Measurements from ENCODE around the gene TXNDC17.

TXNDC17 gene

GRCh38 chr17:6626616-6627015 is 14.2 kb upstream of the TXNDC17 start:
- H3K36me3 ChIP-seq (ENCODE audit: low read length), result no peaks in the 10 kb centered on the region
- TF ChIP-seq CTCF (IDR thresholded peaks at IDR 0.05; ENCODE audit: insufficient read depth, low read length, poor library complexity, severe bottlenecking), result no peak
- no peak for TF ChIP-seq EZH2phosphoT487 (conservative IDR thresholded peaks at IDR 0.05; ENCODE audit: low read length)
- H3K27ac ChIP-seq (ENCODE audit: low read depth, low read length), result no peak overlapping the region

GRCh38 chr17:6627019-6627418 is 13.8 kb upstream of the TXNDC17 start:
- H3K79me2 ChIP-seq (ENCODE audit: insufficient read depth, low read length), result no peaks in the 10 kb centered on the region
- H3K27ac ChIP-seq (ENCODE audit: low read depth, low read length), result no peak overlapping the region
- H3K9me2 ChIP-seq (replicated peaks; ENCODE audit: insufficient read depth, low read length), result no peaks in the 10 kb centered on the region
- H3K27me3 ChIP-seq (ENCODE audit: low read length), result no peaks in the 10 kb centered on the region
- no peak overlapping the region for H3K9ac ChIP-seq (ENCODE audit: low read length)
- TF ChIP-seq EZH2phosphoT487 (conservative IDR thresholded peaks at IDR 0.05; ENCODE audit: low read length) (no peak), CTCF (IDR thresholded peaks at IDR 0.05; ENCODE audit: insufficient read depth, low read length, poor library complexity, severe bottlenecking) (no peak)
- no peak overlapping the region for H3K4me2 ChIP-seq (ENCODE audit: low read depth, low read length, poor library complexity, severe bottlenecking)
- no peak overlapping the region for H2AFZ ChIP-seq (ENCODE audit: low read depth, low read length, severe bottlenecking)
- H3K36me3 ChIP-seq (ENCODE audit: low read length), result no peaks in the 10 kb centered on the region
- no peaks in the 10 kb centered on the region for H3F3A ChIP-seq (ENCODE audit: insufficient read depth)
- no peaks in the 10 kb centered on the region for H3K9me3 ChIP-seq (ENCODE audit: insufficient read depth, low read length)
- H4K20me1 ChIP-seq (ENCODE audit: low read depth, low read length), result no peaks in the 10 kb centered on the region
- H3K4me3 ChIP-seq (ENCODE audit: insufficient read depth, low read length, poor library complexity, severe bottlenecking), result no peak overlapping the region

More at GRCh38 chr17:6626616-6627015, 14.2 kb upstream of the TXNDC17 start:
- Histone ChIP-seq H3K79me2 (ENCODE audit: insufficient read depth, low read length) (no peaks in the 10 kb centered on the region), H3F3A (ENCODE audit: insufficient read depth) (no peaks in the 10 kb centered on the region), H3K9me3 (ENCODE audit: insufficient read depth, low read length) (no peaks in the 10 kb centered on the region), H2AFZ (ENCODE audit: low read depth, low read length, severe bottlenecking) (no peak overlapping the region), H3K9me2 (replicated peaks; ENCODE audit: insufficient read depth, low read length) (no peaks in the 10 kb centered on the region), H3K4me3 (ENCODE audit: insufficient read depth, low read length, poor library complexity, severe bottlenecking) (no peak overlapping the region), H3K9ac (ENCODE audit: low read length) (no peak overlapping the region), H3K27me3 (ENCODE audit: low read length) (no peaks in the 10 kb centered on the region), H3K4me2 (ENCODE audit: low read depth, low read length, poor library complexity, severe bottlenecking) (no peak overlapping the region), H4K20me1 (ENCODE audit: low read depth, low read length) (no peaks in the 10 kb centered on the region)

GRCh38 chr17:6630390-6630789 is 10.5 kb upstream of the TXNDC17 start:
- Histone ChIP-seq H3K4me2 (ENCODE audit: low read depth, low read length, poor library complexity, severe bottlenecking) (no peak overlapping the region), H3K9ac (ENCODE audit: low read length) (no peak overlapping the region), H3K27ac (ENCODE audit: low read depth, low read length) (no peak overlapping the region), H4K20me1 (ENCODE audit: low read depth, low read length) (no peaks in the 10 kb centered on the region), H3K27me3 (ENCODE audit: low read length) (no peaks in the 10 kb centered on the region), H2AFZ (ENCODE audit: low read depth, low read length, severe bottlenecking) (no peak overlapping the region), H3K79me2 (ENCODE audit: insufficient read depth, low read length) (no peaks in the 10 kb centered on the region), H3F3A (ENCODE audit: insufficient read depth) (no peaks in the 10 kb centered on the region), H3K36me3 (ENCODE audit: low read length) (peaks cover 14% of the 10 kb centered on the region), H3K9me3 (ENCODE audit: insufficient read depth, low read length) (no peaks in the 10 kb centered on the region), H3K9me2 (replicated peaks; ENCODE audit: insufficient read depth, low read length) (no peaks in the 10 kb centered on the region), H3K4me3 (ENCODE audit: insufficient read depth, low read length, poor library complexity, severe bottlenecking) (no peak overlapping the region)
- TF ChIP-seq CTCF (IDR thresholded peaks at IDR 0.05; ENCODE audit: insufficient read depth, low read length, poor library complexity, severe bottlenecking) (no peak), EZH2phosphoT487 (conservative IDR thresholded peaks at IDR 0.05; ENCODE audit: low read length) (no peak)

Measured in SU-DHL-6 (cell line).